Caco-2 (cell line): ENCODE data around the gene RGS19. TPM values are rescaled to one million over a fixed set of nuclear protein-coding genes. Genes with fewer than 3 reads are reported as not detected.

Experiments used
- BruUV-seq: library from RNA; stranded (reverse); fragments of 400-500 nt; replicated peaks from 2 replicates; lab custom pipeline; 2021; lab: Mats Ljungman, UMichigan
- CTCF ChIA-PET: fragments of 300-600 bp; sonication (Branson Sonifier 250); formaldehyde crosslinking; loops from one replicate; lab custom pipeline; 2022; ENCODE audit warnings: antibody characterized with exemption; lab: Charles Lee
- POLR2A ChIA-PET: fragments of 300-600 bp; sonication (Branson Sonifier 250); formaldehyde crosslinking; loops from one replicate; lab custom pipeline; 2022; ENCODE audit warnings: antibody characterized with exemption; lab: Charles Lee
- DNase-seq, 2 experiments: peaks; one replicate each; pipeline versions ENCODE4 v3.0.0 to v3.0.0-alpha.2; 2020 to 2022
- H3K27me3 ChIP-seq: replicated peaks from 2 replicates; pipeline ENCODE4 v1.6.0; 2011; ENCODE audit warnings: low read length; ENCODE audit not compliant: control insufficient read depth, insufficient read depth
- H3K36me3 ChIP-seq: 2 replicates; pipeline ENCODE4 v1.5.1; 2011; ENCODE audit warnings: low read length; ENCODE audit not compliant: control insufficient read depth, insufficient read depth
- H3K4me1 ChIP-seq: fragments of 250-450 bp; sonication (Bioruptor Pico); 2 replicates; pipeline ENCODE4 v1.5.1; 2020; ENCODE audit warnings: mild to moderate bottlenecking
- H3K4me3 ChIP-seq: 2 replicates; pipeline ENCODE4 v1.5.1; 2011; ENCODE audit warnings: low read depth, mild to moderate bottlenecking, control low read depth, low read length
- H3K9me3 ChIP-seq: fragments of 250-450 bp; sonication (Bioruptor Pico); 2 replicates; pipeline ENCODE4 v1.5.1; 2020; ENCODE audit warnings: mild to moderate bottlenecking, moderate library complexity
- H3K27ac Mint-ChIP-seq: one replicate; pipeline ENCODE4 v1.8.0; 2022; ENCODE audit warnings: mixed read lengths; ENCODE audit not compliant: unreplicated experiment
- H3K27me3 Mint-ChIP-seq: one replicate; pipeline ENCODE4 v1.8.0; 2022; ENCODE audit warnings: mixed read lengths; ENCODE audit not compliant: insufficient read depth, unreplicated experiment
- H3K36me3 Mint-ChIP-seq: one replicate; pipeline ENCODE4 v1.8.0; 2022; ENCODE audit warnings: mild to moderate bottlenecking, mixed read lengths; ENCODE audit not compliant: insufficient read depth, unreplicated experiment
- H3K4me1 Mint-ChIP-seq: one replicate; pipeline ENCODE4 v1.8.0; 2022; ENCODE audit warnings: low read depth, mixed read lengths; ENCODE audit not compliant: unreplicated experiment
- H3K4me3 Mint-ChIP-seq: one replicate; pipeline ENCODE4 v1.8.0; 2022; ENCODE audit warnings: mild to moderate bottlenecking, moderate library complexity, mixed read lengths; ENCODE audit not compliant: unreplicated experiment
- H3K9me3 Mint-ChIP-seq: one replicate; pipeline ENCODE4 v1.8.0; 2022; ENCODE audit warnings: mixed read lengths; ENCODE audit not compliant: unreplicated experiment
- CTCF ChIP-seq, 2 experiments: fragments of 200-600 bp in 1 of 2; IDR thresholded peaks; 1 replicate in 1 of 2; 2 replicates in 1 of 2; pipeline versions ENCODE4 v1.5.1 to v1.8.0; 2011 to 2022; ENCODE audit warnings: antibody characterized with exemption in 1 of 2, control low read depth in 1 of 2, inconsistent platforms in 1 of 2, low read depth in 1 of 2, low read length in 1 of 2, mild to moderate bottlenecking in 1 of 2, moderate library complexity in 1 of 2; ENCODE audit not compliant: insufficient read depth in 1 of 2, severe bottlenecking in 1 of 2, unreplicated experiment in 1 of 2
- intact Hi-C: fragments of 100-400 bp; cut with micrococcal nuclease; formaldehyde crosslinking; loops from one replicate; pipeline ENCODE4 v1.10.0; 2022; ENCODE audit not compliant: unreplicated experiment
- total RNA-seq: library from RNA; stranded (reverse); gene quantifications from 2 replicates; pipeline ENCODE4 v1.2.3, GENCODE V29; 2022

The RGS19 gene
- total RNA-seq, 1 experiment from 2014 or later = 29.3 TPM

- DNase-seq = no peak
- Histone ChIP-seq H3K4me3 (peak overlapping the region; percentile 74), H3K4me1 (peaks cover 28% of the 10 kb centered on the region), H3K36me3 (no peaks in the 10 kb centered on the region), H3K9me3 (no peaks in the 10 kb centered on the region), H3K27me3 (no peaks in the 10 kb centered on the region)
- H3K27ac Mint-ChIP-seq = peak overlapping the region; percentile 16
- intact Hi-C loops = loop anchor here (2.0 to 10.0 kb wide), 3 partner anchors 17 to 167 kb away; partner anchors contain the start of genes DNAJC5, PRPF6 and RGS19
- no peaks in the 10 kb centered on the region for H3K9me3 Mint-ChIP-seq
- peak overlapping the region; percentile 81 for H3K4me3 Mint-ChIP-seq
- no peaks in the 10 kb centered on the region for H3K36me3 Mint-ChIP-seq
- no peaks in the 10 kb centered on the region for H3K27me3 Mint-ChIP-seq
- TSS peak; percentile 93 for BruUV-seq
- peaks cover 28% of the 10 kb centered on the region for H3K4me1 Mint-ChIP-seq
- CTCF ChIA-PET = interaction anchor here (0.9 to 6.2 kb wide), 16 partner anchors 8 to 525 kb away, joined by 3 to 101 read pairs (median 6); partner anchors contain the start of genes C20orf204, LKAAEAR1, OPRL1 and PRPF6
- TF ChIP-seq CTCF (IDR thresholded peaks at IDR 0.05; ENCODE audit: insufficient read depth in 1 of 2, low read depth in 1 of 2, low read length in 1 of 2, severe bottlenecking in 1 of 2, unreplicated experiment in 1 of 2) = no peak
- POLR2A ChIA-PET = interaction anchor here (0.6 to 1.9 kb wide), 11 partner anchors 10 to 541 kb away, joined by 3 to 11 read pairs (median 6); partner anchors contain the start of genes OPRL1, PPDPF, RGS19 and SAMD10
Measured at GRCh38 chr20:64062276-64062595, 17.1 kb downstream of the RGS19 start.

GRCh38 chr20:64058536-64058935 is 20.8 kb downstream of the RGS19 start:
- H3K27ac Mint-ChIP-seq = no peak overlapping the region
- H3K27me3 Mint-ChIP-seq = no peaks in the 10 kb centered on the region
- ChIA-PET POLR2A (no interaction called here), CTCF (interaction anchor here (0.6 to 6.2 kb wide), 3 partner anchors 20 to 78 kb away, joined by 3 to 101 read pairs (median 10); partner anchors contain the start of gene C20orf204)
- DNase-seq = no peak
- Histone ChIP-seq H3K27me3 (no peaks in the 10 kb centered on the region), H3K9me3 (no peaks in the 10 kb centered on the region), H3K4me1 (peaks cover 21% of the 10 kb centered on the region), H3K4me3 (no peak overlapping the region), H3K36me3 (no peaks in the 10 kb centered on the region)
- peaks cover 6% of the 10 kb centered on the region for H3K36me3 Mint-ChIP-seq
- no peak for TF ChIP-seq CTCF (IDR thresholded peaks at IDR 0.05; ENCODE audit: insufficient read depth in 1 of 2, low read depth in 1 of 2, low read length in 1 of 2, severe bottlenecking in 1 of 2, unreplicated experiment in 1 of 2)
- H3K4me1 Mint-ChIP-seq = peaks cover 9% of the 10 kb centered on the region
- no TSS peak for BruUV-seq
- no peaks in the 10 kb centered on the region for H3K9me3 Mint-ChIP-seq
- no peak overlapping the region for H3K4me3 Mint-ChIP-seq
- intact Hi-C loops = no loop called here

GRCh38 chr20:64057628-64058498 is 21.5 kb downstream of the RGS19 start:
- DNase-seq = peak; percentile 94 to 98
- POLR2A ChIA-PET = interaction anchor here (1.0 kb wide), 1 partner anchor 18 kb away, joined by 4 read pairs; no protein-coding TSS in a partner anchor
- intact Hi-C loops = loop anchor here (1.0 to 2.0 kb wide), 3 partner anchors 19 to 79 kb away; partner anchors contain the start of gene SAMD10
- no peaks in the 10 kb centered on the region for H3K36me3 ChIP-seq
- Mint-ChIP-seq H3K27ac (no peak overlapping the region), H3K9me3 (no peaks in the 10 kb centered on the region), H3K27me3 (no peaks in the 10 kb centered on the region), H3K36me3 (peaks cover 6% of the 10 kb centered on the region), H3K4me1 (peaks cover 7% of the 10 kb centered on the region), H3K4me3 (no peak overlapping the region)
- H3K4me1 ChIP-seq = peaks cover 20% of the 10 kb centered on the region
- no peaks in the 10 kb centered on the region for H3K9me3 ChIP-seq
- H3K27me3 ChIP-seq = no peaks in the 10 kb centered on the region
- CTCF ChIA-PET = interaction anchor here (0.6 to 6.2 kb wide), 8 partner anchors 9 to 520 kb away, joined by 3 to 101 read pairs (median 4); partner anchors contain the start of genes C20orf204, PRPF6, SAMD10 and TPD52L2
- TF ChIP-seq CTCF (IDR thresholded peaks at IDR 0.05; ENCODE audit: insufficient read depth in 1 of 2, low read depth in 1 of 2, low read length in 1 of 2, severe bottlenecking in 1 of 2, unreplicated experiment in 1 of 2) = peak; percentile 99
- no TSS peak for BruUV-seq
- H3K4me3 ChIP-seq = no peak overlapping the region
